Measurements from ENCODE around the gene ZNF629. TPM values are rescaled to one million over a fixed set of nuclear protein-coding genes. Genes with fewer than 3 reads are reported as not detected.

The ZNF629 gene
- total and polyA plus RNA-seq, 4 donors, result 5.7 to 16.3 (median 9.0) TPM

- peaks cover 0 to 38% (median 23%) of the 10 kb centered on the region in 4 donors for H3K36me3 ChIP-seq (ENCODE audit: control insufficient read depth in 4 of 4, insufficient read depth in 4 of 4, low read length in 4 of 4)
- H3K27me3 ChIP-seq (ENCODE audit: control insufficient read depth in 3 of 3, insufficient read depth in 3 of 3, low read length in 2 of 3), result no peaks in the 10 kb centered on the region
- DNase-seq, result peak; percentile 89 to 94 (median 90)
- peak; percentile 88 for ATAC-seq (ENCODE audit: insufficient read depth, low FRiP score)
- TF ChIP-seq CTCF (IDR thresholded peaks at IDR 0.05; ENCODE audit: control extremely low read depth, extremely low read depth), result no peak
- peaks cover 0 to 11% (median 2%) of the 10 kb centered on the region in 5 donors for H3K4me1 ChIP-seq (ENCODE audit: control insufficient read depth in 5 of 5, insufficient read depth in 5 of 5, low read length in 5 of 5)
- H3K9me3 ChIP-seq (ENCODE audit: control insufficient read depth in 4 of 4, insufficient read depth in 3 of 4, low read length in 3 of 4), result no peaks in the 10 kb centered on the region
- peak overlapping the region; percentile 50 for H3K4me3 ChIP-seq
- WGBS, 2 donors, result 0 to 1% methylated on average over 68 to 81 of the region's 81 CpGs
- H3K9ac ChIP-seq (ENCODE audit: insufficient read depth in 1 of 2, low read length in 2 of 2), result peak overlapping the region in 1 of 2 donors; percentile 59
- peak overlapping the region; percentile 80 for H3K27ac ChIP-seq (ENCODE audit: low read depth in 1 of 2, low read length in 1 of 2)
These were observed 11.4 kb downstream of the ZNF629 start for GRCh38 chr16:30775392-30776188.

- TF ChIP-seq CTCF (IDR thresholded peaks at IDR 0.05; ENCODE audit: control extremely low read depth, extremely low read depth), result no peak
- H3K27me3 ChIP-seq (ENCODE audit: control insufficient read depth in 3 of 3, insufficient read depth in 3 of 3, low read length in 2 of 3), result no peaks in the 10 kb centered on the region
- H3K27ac ChIP-seq (ENCODE audit: low read depth in 1 of 2, low read length in 1 of 2), result peak overlapping the region; percentile 80
- 14 to 15% methylated on average over 15 of the region's 15 CpGs for WGBS, 2 donors
- no peaks in the 10 kb centered on the region for H3K9me3 ChIP-seq (ENCODE audit: control insufficient read depth in 4 of 4, insufficient read depth in 3 of 4, low read length in 3 of 4)
- H3K36me3 ChIP-seq (ENCODE audit: control insufficient read depth in 4 of 4, insufficient read depth in 4 of 4, low read length in 4 of 4), result peaks cover 0 to 40% (median 23%) of the 10 kb centered on the region in 4 donors
- H3K4me3 ChIP-seq, result peak overlapping the region; percentile 50
- H3K9ac ChIP-seq (ENCODE audit: insufficient read depth in 1 of 2, low read length in 2 of 2), result peak overlapping the region in 1 of 2 donors; percentile 13
- DNase-seq (no peak), ATAC-seq (ENCODE audit: insufficient read depth, low FRiP score) (no peak)
- peaks cover 0 to 11% (median 2%) of the 10 kb centered on the region in 5 donors for H3K4me1 ChIP-seq (ENCODE audit: control insufficient read depth in 5 of 5, insufficient read depth in 5 of 5, low read length in 5 of 5)
These were observed 11.9 kb downstream of the ZNF629 start for GRCh38 chr16:30775131-30775391.

- no peak overlapping the region for H3K4me3 ChIP-seq
- H3K36me3 ChIP-seq (ENCODE audit: control insufficient read depth in 4 of 4, insufficient read depth in 4 of 4, low read length in 4 of 4), result peaks cover 4 to 43% (median 24%) of the 10 kb centered on the region in 4 donors
These were observed 12.5 kb downstream of the ZNF629 start for GRCh38 chr16:30774367-30775130.

More at GRCh38 chr16:30774367-30775130, 12.5 kb downstream of the ZNF629 start:
- DNase-seq, result no peak
- Histone ChIP-seq H3K9ac (ENCODE audit: insufficient read depth in 1 of 2, low read length in 2 of 2) (peak overlapping the region in 1 of 2 donors; percentile 13), H3K4me1 (ENCODE audit: control insufficient read depth in 5 of 5, insufficient read depth in 5 of 5, low read length in 5 of 5) (peaks cover 0 to 11% (median 2%) of the 10 kb centered on the region in 5 donors), H3K27ac (ENCODE audit: low read depth in 1 of 2, low read length in 1 of 2) (peak overlapping the region; percentile 80), H3K27me3 (ENCODE audit: control insufficient read depth in 3 of 3, insufficient read depth in 3 of 3, low read length in 2 of 3) (no peaks in the 10 kb centered on the region), H3K9me3 (ENCODE audit: control insufficient read depth in 4 of 4, insufficient read depth in 3 of 4, low read length in 3 of 4) (no peaks in the 10 kb centered on the region)
- no peak for TF ChIP-seq CTCF (IDR thresholded peaks at IDR 0.05; ENCODE audit: control extremely low read depth, extremely low read depth)
- ATAC-seq (ENCODE audit: insufficient read depth, low FRiP score), result no peak
- 62 to 75% methylated on average over 8 of the region's 8 CpGs for WGBS, 2 donors
